M059J (cell line): ENCODE measurements around the gene BICDL1. TPM values are rescaled to one million over a fixed set of nuclear protein-coding genes. Genes with fewer than 3 reads are reported as not detected.
A peak's percentile ranks its signal among the peaks of the same experiment; 100 is the strongest.

Experiments used
- DNase-seq: peaks from one replicate; pipeline ENCODE4 v3.0.0-alpha.2; 2012; ENCODE audit warnings: low read depth
- total RNA-seq: library from RNA; depleted of rRNA; stranded (reverse); fragments of >200 nt; shearing (Covaris generic); gene quantifications from 2 replicates; pipeline ENCODE4 v1.2.3, GENCODE V29; 2014; rRNA removed

BICDL1 gene
- total RNA-seq, 1 experiment from 2014 or later: 0.89 TPM

DNA sequence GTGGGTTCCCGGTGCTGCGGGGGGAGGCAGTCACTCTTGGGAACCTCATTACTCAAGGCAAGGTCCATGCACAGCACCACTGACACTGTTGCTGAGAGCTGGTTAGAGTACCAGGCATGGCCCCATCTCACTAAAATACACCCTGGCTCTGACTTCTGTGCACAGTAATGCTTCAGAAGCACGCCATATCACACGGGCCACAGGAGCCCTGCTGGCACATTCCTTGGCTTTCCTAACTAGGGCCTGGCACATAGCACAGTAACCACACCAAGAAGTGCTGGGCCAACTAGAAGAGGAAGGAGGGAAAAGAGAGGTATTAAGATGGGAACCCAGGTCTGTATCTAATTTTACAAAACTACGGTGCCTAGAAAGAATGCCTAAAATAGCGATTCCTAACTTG is 141.0 kb downstream of the BICDL1 start:
- DNase-seq: no peak

- no peak for DNase-seq
Observed at GRCh38 chr12:120131116-120131515, 142.1 kb downstream of the BICDL1 start.

DNA sequence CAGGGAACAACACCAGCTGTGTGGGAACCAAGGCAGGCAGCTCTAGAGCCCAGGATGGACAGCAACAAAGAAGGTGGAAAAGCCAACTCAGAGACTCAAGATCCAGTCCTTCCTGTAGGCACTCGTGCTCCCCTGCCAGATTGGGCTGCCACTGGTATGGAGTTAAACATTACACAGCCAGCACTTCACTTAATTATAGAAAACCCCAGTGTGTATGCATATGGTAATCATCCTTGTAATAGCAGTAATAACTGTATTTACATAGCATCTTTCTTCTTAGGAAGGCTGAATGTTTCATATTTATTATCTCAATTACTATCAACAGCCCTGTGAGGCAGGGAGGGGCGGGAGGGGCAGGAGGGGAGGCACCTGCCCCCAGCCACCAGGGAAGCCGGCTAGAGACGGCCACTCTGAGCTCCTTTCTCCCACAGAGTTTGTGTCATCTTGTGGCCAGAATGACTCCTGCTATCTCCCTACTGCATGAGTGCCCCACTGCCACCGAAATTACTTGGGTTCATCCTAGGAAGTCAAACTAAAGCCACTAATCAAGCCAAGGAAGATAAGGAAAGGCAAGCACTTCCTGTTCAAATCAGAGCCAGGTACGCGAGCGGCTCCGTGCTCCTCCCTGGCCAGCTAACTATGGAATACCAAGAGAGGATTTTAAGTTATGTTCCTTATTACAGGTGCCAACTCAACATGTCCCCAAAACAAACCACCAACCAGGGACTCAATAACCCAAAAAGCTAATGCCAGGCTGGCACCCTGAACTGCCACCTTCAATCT is 143.2 kb downstream of the BICDL1 start:
- no peak for DNase-seq

GRCh38 chr12:120132863-120133385 is 143.9 kb downstream of the BICDL1 start:
- DNase-seq: no peak

DNA sequence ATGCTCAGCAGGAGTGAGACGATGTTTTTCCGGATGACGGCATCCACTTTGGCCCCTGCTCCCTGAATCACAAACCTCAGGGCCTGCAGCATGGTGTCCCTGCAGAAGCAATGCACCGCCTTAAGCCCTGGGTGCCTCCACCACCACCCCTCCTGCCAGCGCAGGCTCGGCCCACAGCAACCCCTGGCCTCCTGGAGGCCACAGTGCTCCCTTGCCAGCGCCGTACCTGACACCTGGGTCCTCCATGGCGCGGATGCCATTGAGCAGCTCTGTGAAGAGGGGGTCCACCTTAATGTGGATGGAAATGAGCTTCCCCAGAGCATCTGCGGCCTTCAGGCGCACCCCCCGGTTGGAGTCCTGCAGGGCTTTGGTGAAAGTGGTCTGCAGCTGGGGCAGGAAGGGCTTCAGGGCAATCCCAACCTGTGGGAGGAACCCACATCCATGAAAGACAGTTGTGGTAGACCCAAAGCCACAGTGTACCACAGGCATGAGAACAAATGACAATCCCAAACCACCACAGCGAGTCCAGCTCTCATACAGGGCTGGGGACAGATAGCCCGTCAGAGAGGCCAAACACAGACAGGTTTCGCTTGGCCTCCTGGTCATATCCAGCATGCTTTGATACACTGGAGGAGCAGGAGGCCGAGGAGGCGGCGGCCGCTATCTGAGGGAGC is 145.4 kb downstream of the BICDL1 start:
- DNase-seq: no peak

DNA sequence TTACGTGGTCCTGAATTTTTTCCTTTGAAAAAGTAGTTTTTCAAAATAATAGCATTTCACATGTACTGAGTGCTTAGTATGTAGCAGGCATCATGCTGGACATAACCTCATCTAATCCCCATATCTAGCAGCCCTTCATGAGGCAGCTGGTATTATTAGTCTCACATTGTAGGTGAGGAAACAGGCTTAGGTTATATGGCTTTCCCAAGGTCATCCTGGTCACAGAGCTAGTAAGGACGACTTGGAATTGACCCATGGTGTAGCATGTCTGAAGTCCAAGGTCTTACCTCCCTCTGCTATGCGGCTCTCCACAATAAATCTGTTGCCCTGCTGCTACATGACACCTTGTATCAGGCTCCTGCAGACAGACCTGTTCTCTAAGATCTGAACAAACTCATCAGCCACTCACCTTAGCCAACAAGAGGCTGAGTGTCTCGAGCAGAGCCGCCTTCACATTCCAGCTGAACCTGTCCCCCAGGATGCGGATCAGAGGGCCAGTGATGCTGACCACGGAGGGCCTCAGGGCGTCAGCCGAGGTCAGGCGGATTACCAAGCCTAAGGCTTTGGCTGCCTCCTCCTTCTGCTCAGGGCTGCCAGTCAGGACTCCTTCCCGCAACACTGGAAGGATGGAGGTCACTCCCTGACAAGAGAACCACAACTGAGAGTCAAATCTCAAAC is 147.2 kb downstream of the BICDL1 start:
- DNase-seq: peak; percentile 30

GRCh38 chr12:120137833-120138232 is 148.8 kb downstream of the BICDL1 start:
- DNase-seq: no peak

GRCh38 chr12:120138366-120138765 is 149.3 kb downstream of the BICDL1 start:
- no peak for DNase-seq

DNA sequence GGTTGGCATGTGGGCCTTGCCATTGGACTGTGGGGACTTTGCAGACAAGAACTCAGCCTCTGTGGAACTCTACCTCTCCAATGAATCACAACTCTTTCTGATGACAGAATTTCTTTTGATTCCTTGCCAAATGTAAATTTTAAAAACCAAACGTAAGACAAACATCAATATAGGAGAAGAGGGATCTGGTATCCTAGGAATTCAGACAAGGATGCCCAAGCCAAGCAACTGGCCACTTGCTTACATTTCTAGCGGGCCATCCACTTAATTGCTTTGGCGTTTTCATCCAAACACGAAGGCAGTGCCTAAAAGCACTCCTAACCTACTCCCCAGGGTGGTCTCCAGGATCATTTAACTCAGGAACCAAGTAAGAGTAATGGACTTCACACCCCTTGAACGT is 150.9 kb downstream of the BICDL1 start:
- no peak for DNase-seq

- no peak for DNase-seq
Observed at GRCh38 chr12:120140603-120141002, 151.6 kb downstream of the BICDL1 start.

GRCh38 chr12:120141336-120141735 is 152.3 kb downstream of the BICDL1 start:
- DNase-seq: no peak

- DNase-seq: no peak
Observed at GRCh38 chr12:120142231-120142877, 153.3 kb downstream of the BICDL1 start.

Other genes with a start within 250 kb of the BICDL1 start
- 13.5 and 33.4 TPM in 2 replicates for gene CIT, start 111.9 kb upstream of the BICDL1 start, total RNA-seq
- gene RAB35, start 127.5 kb downstream of the BICDL1 start, total RNA-seq: 19.9 and 28.6 TPM in 2 replicates
- 29.3 and 61.8 TPM in 2 replicates for gene GCN1, start 205.5 kb downstream of the BICDL1 start, total RNA-seq
- gene RPLP0, start 211.9 kb downstream of the BICDL1 start, total RNA-seq: 1,663 and 2,281 TPM in 2 replicates